ENCODE measurements around the gene PSMD1. TPM values are rescaled to one million over a fixed set of nuclear protein-coding genes. Genes with fewer than 3 reads are reported as not detected.

Gene PSMD1
- total RNA-seq, 1 donor from 2014 or later = 59.0 TPM

- H3K9me3 ChIP-seq = no peaks in the 10 kb centered on the region
- no peak for TF ChIP-seq CTCF (IDR thresholded peaks at IDR 0.05)
- no peak for ATAC-seq
- H3K36me3 ChIP-seq = peaks cover 27% of the 10 kb centered on the region
- H3K27me3 ChIP-seq = no peaks in the 10 kb centered on the region
- H3K4me1 ChIP-seq = peaks cover 11% of the 10 kb centered on the region
- H3K4me3 ChIP-seq = no peak overlapping the region
- intact Hi-C loops (cut with DNase I) = no loop called here
- H3K27ac ChIP-seq = no peak overlapping the region
- DNase-seq = no peak
These were observed 162.6 kb downstream of the PSMD1 start for GRCh38 chr2:231219289-231219688.

DNA sequence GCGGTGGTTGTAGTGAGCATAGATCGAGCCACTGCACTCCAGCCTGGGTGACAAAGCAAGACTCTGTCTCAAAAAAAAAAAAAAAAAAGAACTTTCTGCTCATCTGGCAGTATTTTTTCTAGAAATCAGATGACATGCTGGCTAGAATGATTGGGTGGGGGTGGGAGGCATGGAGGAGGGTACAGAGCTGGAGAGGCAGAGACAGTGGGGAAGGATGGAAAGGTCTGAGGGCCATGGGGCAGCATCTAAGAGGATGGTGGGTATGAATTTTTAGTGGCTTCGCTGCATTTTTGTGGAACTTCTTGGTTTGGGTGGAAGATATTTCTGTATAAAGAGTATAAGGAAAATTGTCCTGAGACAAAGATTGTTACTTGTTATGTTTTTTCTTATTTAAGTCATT, 165.1 kb downstream of the PSMD1 start:
- ATAC-seq = no peak

More for the DNA sequence above, 165.1 kb downstream of the PSMD1 start:
- Histone ChIP-seq H3K27ac (peak overlapping the region; percentile 67), H3K27me3 (no peaks in the 10 kb centered on the region), H3K4me1 (peaks cover 11% of the 10 kb centered on the region), H3K9me3 (no peaks in the 10 kb centered on the region), H3K4me3 (no peak overlapping the region), H3K36me3 (peaks cover 13% of the 10 kb centered on the region)
- TF ChIP-seq CTCF (IDR thresholded peaks at IDR 0.05) = no peak
- intact Hi-C loops (cut with DNase I) = loop anchor here (10.0 kb wide), 1 partner anchor 173 kb away; the partner anchor contains the start of gene B3GNT7
- no peak for DNase-seq

Other genes starting within 250 kb of the PSMD1 start
- 25.0 TPM for gene ITM2C, start 191.9 kb upstream of the PSMD1 start, total RNA-seq
- gene GPR55, start 131.6 kb upstream of the PSMD1 start, total RNA-seq = 1.2 TPM
- not detected for gene SPATA3, start 60.7 kb upstream of the PSMD1 start, total RNA-seq
- gene C2orf72, start 19.3 kb upstream of the PSMD1 start, total RNA-seq = 1.5 TPM
- gene HTR2B, start 68.2 kb downstream of the PSMD1 start, total RNA-seq = 2.6 TPM
- gene ARMC9, start 141.8 kb downstream of the PSMD1 start, total RNA-seq = 37.1 TPM

All from upper lobe of right lung (tissue), 1 donor.